Neural cell (in vitro differentiated cells): ENCODE measurements around the gene RABL6. TPM values are rescaled to one million over a fixed set of nuclear protein-coding genes. Genes with fewer than 3 reads are reported as not detected.
A peak's percentile ranks its signal among the peaks of the same experiment; 100 is the strongest.

Source experiments
- H2AFZ ChIP-seq: fragments of 200-600, 300-800 bp; sonication (generic), shearing (Covaris generic); 2 replicates; pipeline ENCODE4 v1.6.0; 2014; ENCODE audit warnings: low read depth, mild to moderate bottlenecking, antibody characterized with exemption, low read length, moderate library complexity
- H3F3A ChIP-seq: fragments of 200-600 bp; shearing (Covaris generic); 2 replicates; pipeline ENCODE4 v1.6.1; 2016; ENCODE audit warnings: mild to moderate bottlenecking, moderate library complexity, mixed read lengths, antibody characterized with exemption, low read length; ENCODE audit not compliant: insufficient read depth, poor library complexity, severe bottlenecking
- H3K27ac ChIP-seq: fragments of 200-600, 300-800 bp; sonication (generic), shearing (Covaris generic); 2 replicates; pipeline ENCODE4 v1.5.1; 2014; ENCODE audit warnings: mild to moderate bottlenecking, low read length, moderate library complexity
- H3K27me3 ChIP-seq: fragments of 300-800, 200-600 bp; sonication (generic), shearing (Covaris generic); 2 replicates; pipeline ENCODE4 v1.6.0; 2014; ENCODE audit warnings: mild to moderate bottlenecking, low read depth, low read length, moderate library complexity; ENCODE audit not compliant: insufficient read depth
- H3K36me3 ChIP-seq: fragments of 300-800, 200-600 bp; sonication (generic), shearing (Covaris generic); 2 replicates; pipeline ENCODE4 v1.5.1; 2014; ENCODE audit warnings: mild to moderate bottlenecking, antibody characterized with exemption, low read length, moderate library complexity; ENCODE audit not compliant: insufficient read depth
- H3K4me2 ChIP-seq: fragments of 300-800, 200-600 bp; sonication (generic), shearing (Covaris generic); 2 replicates; pipeline ENCODE4 v1.6.0; 2014; ENCODE audit warnings: mild to moderate bottlenecking, low read length
- H3K4me3 ChIP-seq: fragments of 300-800, 200-600 bp; sonication (generic), shearing (Covaris generic); 2 replicates; pipeline ENCODE4 v1.5.1; 2014; ENCODE audit warnings: mild to moderate bottlenecking, low read length, moderate library complexity
- H3K79me2 ChIP-seq: fragments of 200-600 bp; shearing (Covaris generic); replicated peaks from 2 replicates; pipeline ENCODE4 v1.6.0; 2014; ENCODE audit warnings: mild to moderate bottlenecking, low read length, moderate library complexity; ENCODE audit not compliant: insufficient read depth
- H3K9ac ChIP-seq: fragments of 300-800, 200-600 bp; sonication (generic), shearing (Covaris generic); 2 replicates; pipeline ENCODE4 v1.6.1; 2016; ENCODE audit warnings: mild to moderate bottlenecking, low read length, mixed read lengths
- H3K9me2 ChIP-seq: fragments of 200-600 bp; shearing (Covaris generic); 2 replicates; pipeline ENCODE4 v1.6.1; 2016; ENCODE audit warnings: mild to moderate bottlenecking, low read length, mixed read lengths; ENCODE audit not compliant: insufficient read depth
- H3K9me3 ChIP-seq: fragments of 200-600, 300-800 bp; sonication (generic), shearing (Covaris generic); 2 replicates; pipeline ENCODE4 v1.6.1; 2016; ENCODE audit warnings: mild to moderate bottlenecking, mixed run types, low read length, moderate library complexity, mixed read lengths
- H4K20me1 ChIP-seq: fragments of 200-600 bp; shearing (Covaris generic); 2 replicates; pipeline ENCODE4 v1.6.1; 2016; ENCODE audit warnings: mild to moderate bottlenecking, mixed run types; ENCODE audit not compliant: insufficient read depth
- EP300 ChIP-seq: fragments of 450-650 bp; conservative IDR thresholded peaks from 2 replicates; pipeline ENCODE4 v1.6.1; 2014; ENCODE audit warnings: antibody characterized with exemption, mild to moderate bottlenecking, moderate library complexity; ENCODE audit not compliant: poor library complexity, severe bottlenecking
- EZH2 ChIP-seq: fragments of 200-600, 300-800 bp; shearing (Covaris generic), sonication (generic); IDR thresholded peaks from 2 replicates; pipeline ENCODE4 v1.6.1; 2014; ENCODE audit warnings: antibody characterized with exemption, low read length, borderline replicate concordance, mild to moderate bottlenecking; ENCODE audit not compliant: insufficient read depth, poor library complexity, severe bottlenecking
- MXI1 ChIP-seq: fragments of 450-650 bp; conservative IDR thresholded peaks from 2 replicates; pipeline ENCODE4 v1.6.1; 2014; ENCODE audit warnings: antibody characterized with exemption, mild to moderate bottlenecking; ENCODE audit not compliant: poor library complexity, severe bottlenecking
- POLR2AphosphoS5 ChIP-seq: IDR thresholded peaks from 2 replicates; pipeline ENCODE4 v1.6.1; 2012
- RAD21 ChIP-seq: fragments of 450-650 bp; conservative IDR thresholded peaks from 2 replicates; pipeline ENCODE4 v1.6.1; 2014; ENCODE audit warnings: antibody characterized with exemption, mild to moderate bottlenecking, moderate library complexity
- REST ChIP-seq: IDR thresholded peaks from 2 replicates; pipeline ENCODE4 v1.6.1; 2012; ENCODE audit warnings: borderline replicate concordance
- SMC3 ChIP-seq: fragments of 450-650 bp; conservative IDR thresholded peaks from 2 replicates; pipeline ENCODE4 v1.6.1; 2014; ENCODE audit warnings: antibody characterized with exemption, mild to moderate bottlenecking, moderate library complexity; ENCODE audit not compliant: poor library complexity
- TAF1 ChIP-seq: IDR thresholded peaks from 2 replicates; pipeline ENCODE4 v1.6.1; 2012; ENCODE audit warnings: low read depth
- polyA plus RNA-seq: library from polyadenylated mRNA; depleted of rRNA; stranded (reverse); fragments of >200 nt; gene quantifications from 2 replicates; pipeline ENCODE4 v1.2.3, GENCODE V29; 2014
- TF ChIP-seq, protein P1 (sequence below): fragments of 450-650 bp; IDR thresholded peaks from 2 replicates; pipeline ENCODE4 v1.5.1; 2014; ENCODE audit warnings: antibody characterized with exemption, mild to moderate bottlenecking, moderate library complexity; ENCODE audit not compliant: poor library complexity, severe bottlenecking

Gene RABL6
- polyA plus RNA-seq, 1 donor from 2014 or later = 46.4 TPM

DNA sequence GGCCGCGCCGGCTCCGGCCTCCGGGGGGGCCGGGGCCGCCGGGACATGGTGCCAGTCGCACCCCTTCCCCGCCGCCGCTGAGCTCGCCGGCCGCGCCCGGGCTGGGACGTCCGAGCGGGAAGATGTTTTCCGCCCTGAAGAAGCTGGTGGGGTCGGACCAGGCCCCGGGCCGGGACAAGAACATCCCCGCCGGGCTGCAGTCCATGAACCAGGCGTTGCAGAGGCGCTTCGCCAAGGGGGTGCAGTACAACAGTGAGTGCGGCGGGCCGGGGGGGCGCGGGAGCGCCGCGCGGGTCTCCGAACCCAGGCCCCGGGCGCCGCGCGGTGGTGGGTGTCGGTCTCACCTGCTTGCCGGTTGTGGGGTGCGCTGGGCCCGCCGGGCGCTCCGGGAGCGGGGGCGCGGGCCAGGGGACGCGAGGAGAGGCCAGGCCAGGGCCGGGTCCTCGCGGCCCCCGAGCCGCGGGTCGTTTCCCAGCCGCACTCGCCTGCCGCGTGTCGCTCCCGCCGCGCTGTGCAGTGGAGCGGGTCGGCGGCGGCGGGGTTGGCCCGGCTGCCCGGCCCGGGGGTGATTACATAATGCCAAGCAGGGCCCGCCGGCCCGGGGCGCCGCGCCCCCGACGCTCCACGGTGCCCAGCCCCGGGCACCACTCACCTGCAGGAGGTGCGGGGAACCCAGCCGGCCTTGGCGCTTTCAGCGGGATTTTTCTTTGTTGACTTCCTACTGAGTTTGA is 492 bp downstream of the RABL6 start:
- Histone ChIP-seq H4K20me1 (no peaks in the 10 kb centered on the region), H3K27me3 (no peaks in the 10 kb centered on the region), H3K4me3 (peak overlapping the region; percentile 76), H3K27ac (peak overlapping the region; percentile 53), H2AFZ (no peak overlapping the region), H3F3A (no peaks in the 10 kb centered on the region), H3K9me3 (no peaks in the 10 kb centered on the region), H3K9me2 (no peaks in the 10 kb centered on the region), H3K36me3 (no peaks in the 10 kb centered on the region), H3K4me2 (peak overlapping the region; percentile 95), H3K9ac (peak overlapping the region; percentile 80), H3K79me2 (peaks cover 28% of the 10 kb centered on the region)
- no peak for TF ChIP-seq POLR2AphosphoS5
- peak; percentile 15 for TF ChIP-seq SMC3
- TF ChIP-seq, protein P1, sequence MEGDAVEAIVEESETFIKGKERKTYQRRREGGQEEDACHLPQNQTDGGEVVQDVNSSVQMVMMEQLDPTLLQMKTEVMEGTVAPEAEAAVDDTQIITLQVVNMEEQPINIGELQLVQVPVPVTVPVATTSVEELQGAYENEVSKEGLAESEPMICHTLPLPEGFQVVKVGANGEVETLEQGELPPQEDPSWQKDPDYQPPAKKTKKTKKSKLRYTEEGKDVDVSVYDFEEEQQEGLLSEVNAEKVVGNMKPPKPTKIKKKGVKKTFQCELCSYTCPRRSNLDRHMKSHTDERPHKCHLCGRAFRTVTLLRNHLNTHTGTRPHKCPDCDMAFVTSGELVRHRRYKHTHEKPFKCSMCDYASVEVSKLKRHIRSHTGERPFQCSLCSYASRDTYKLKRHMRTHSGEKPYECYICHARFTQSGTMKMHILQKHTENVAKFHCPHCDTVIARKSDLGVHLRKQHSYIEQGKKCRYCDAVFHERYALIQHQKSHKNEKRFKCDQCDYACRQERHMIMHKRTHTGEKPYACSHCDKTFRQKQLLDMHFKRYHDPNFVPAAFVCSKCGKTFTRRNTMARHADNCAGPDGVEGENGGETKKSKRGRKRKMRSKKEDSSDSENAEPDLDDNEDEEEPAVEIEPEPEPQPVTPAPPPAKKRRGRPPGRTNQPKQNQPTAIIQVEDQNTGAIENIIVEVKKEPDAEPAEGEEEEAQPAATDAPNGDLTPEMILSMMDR = peak; percentile 42
- TF ChIP-seq TAF1 = peak; percentile 24

DNA sequence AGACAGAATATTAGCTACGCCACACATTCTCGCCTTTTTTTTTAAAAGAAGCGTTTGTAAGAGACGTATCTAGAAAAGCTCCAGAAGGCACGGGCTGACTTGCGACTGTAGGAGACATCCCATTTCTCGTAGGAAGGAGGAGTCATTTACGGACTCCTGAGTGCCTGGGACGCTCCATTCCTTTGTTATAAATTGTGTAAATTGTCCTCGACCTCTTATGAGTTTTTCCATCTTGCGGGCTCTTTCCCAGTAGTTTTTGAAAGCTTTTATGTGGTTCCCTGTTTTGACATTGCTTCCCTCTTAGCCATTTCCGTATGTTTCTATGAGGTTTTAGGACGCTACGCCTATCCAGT is 1.0 kb downstream of the RABL6 start:
- Histone ChIP-seq H3F3A (no peaks in the 10 kb centered on the region), H3K27ac (peak overlapping the region; percentile 20), H3K9ac (peak overlapping the region; percentile 80), H3K9me2 (no peaks in the 10 kb centered on the region), H3K36me3 (no peaks in the 10 kb centered on the region), H4K20me1 (no peaks in the 10 kb centered on the region), H3K4me3 (peak overlapping the region; percentile 76), H3K4me2 (peak overlapping the region; percentile 95), H3K27me3 (no peaks in the 10 kb centered on the region), H3K9me3 (no peaks in the 10 kb centered on the region), H2AFZ (peak overlapping the region; percentile 25), H3K79me2 (peaks cover 28% of the 10 kb centered on the region)
- TF ChIP-seq TAF1 (no peak), SMC3 (no peak), POLR2AphosphoS5 (no peak), EP300 (no peak), REST (no peak), EZH2 (no peak), RAD21 (no peak), MXI1 (no peak)
- TF ChIP-seq, protein P1 = no peak
